ENCODE data around the gene OXTR. TPM values are rescaled to one million over a fixed set of nuclear protein-coding genes. Genes with fewer than 3 reads are reported as not detected.

OXTR gene
- total RNA-seq, 2 donors from 2014 or later = 2.1 to 3.6 TPM

DNA sequence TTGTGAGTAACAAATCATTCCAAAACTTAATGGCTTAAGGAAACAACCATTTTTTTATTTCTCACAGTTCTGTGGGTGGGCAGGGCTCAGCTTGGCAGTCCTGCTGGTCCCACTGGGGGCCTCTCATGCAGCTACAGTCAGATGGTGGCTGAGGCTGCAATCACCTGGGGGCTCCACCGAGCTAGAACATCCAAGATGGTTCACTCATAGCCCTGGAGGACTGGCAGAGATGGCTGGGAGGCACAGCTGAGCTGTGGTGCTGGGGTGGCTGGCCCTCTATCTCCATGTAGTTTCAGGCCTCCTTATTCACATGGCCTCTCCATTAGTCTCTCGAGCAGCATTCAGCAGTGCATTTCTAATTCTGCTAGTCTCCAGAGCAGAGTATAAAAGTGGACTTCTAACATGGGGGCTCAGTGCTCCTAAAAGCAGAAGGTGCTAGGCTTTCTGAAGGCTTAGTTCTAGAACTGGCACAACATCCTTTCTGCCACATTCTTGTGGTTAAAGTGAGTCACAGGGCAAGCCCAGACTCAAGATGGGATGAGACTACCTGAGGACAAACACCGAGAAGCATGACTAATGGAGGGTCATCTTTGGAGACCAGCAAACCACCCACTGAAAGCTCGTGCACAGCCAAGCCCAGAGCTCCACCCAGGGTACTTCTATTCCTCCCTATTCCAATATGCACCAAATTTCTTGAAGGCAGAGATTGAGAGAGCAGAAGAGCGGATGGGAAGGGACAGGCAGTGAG is 29.5 kb downstream of the OXTR start:
- Mint-ChIP-seq H3K4me3 (no peak overlapping the region), H3K36me3 (ENCODE audit: low read depth) (no peaks in the 10 kb centered on the region), H3K27ac (no peak overlapping the region), H3K4me1 (no peaks in the 10 kb centered on the region), H3K9me3 (no peaks in the 10 kb centered on the region), H3K27me3 (peaks cover 14% of the 10 kb centered on the region)
- peak; percentile 86 for ATAC-seq (replicated peaks)

DNA sequence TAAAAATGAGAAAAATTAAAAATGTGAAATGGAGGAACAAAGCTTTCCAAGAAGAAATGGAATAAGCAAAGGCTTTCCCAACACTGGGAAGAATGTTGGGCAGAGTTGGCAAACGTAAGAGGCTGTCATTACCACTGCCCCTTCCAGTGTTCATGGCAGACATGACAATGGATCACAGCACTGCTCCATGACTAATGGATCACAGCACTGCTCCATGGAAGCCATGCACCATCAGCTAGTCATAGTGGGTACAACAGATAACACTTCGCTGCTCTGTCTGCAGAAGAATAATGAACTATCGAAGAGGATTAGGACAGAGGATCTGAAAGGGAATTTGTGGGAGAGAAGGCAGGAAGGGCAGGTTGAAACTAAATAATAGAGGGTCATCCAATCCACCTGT is 30.8 kb downstream of the OXTR start:
- no peaks in the 10 kb centered on the region for H3K36me3 Mint-ChIP-seq (ENCODE audit: low read depth)
- H3K27me3 Mint-ChIP-seq = peaks cover 14% of the 10 kb centered on the region
- no peak overlapping the region for H3K27ac Mint-ChIP-seq

DNA sequence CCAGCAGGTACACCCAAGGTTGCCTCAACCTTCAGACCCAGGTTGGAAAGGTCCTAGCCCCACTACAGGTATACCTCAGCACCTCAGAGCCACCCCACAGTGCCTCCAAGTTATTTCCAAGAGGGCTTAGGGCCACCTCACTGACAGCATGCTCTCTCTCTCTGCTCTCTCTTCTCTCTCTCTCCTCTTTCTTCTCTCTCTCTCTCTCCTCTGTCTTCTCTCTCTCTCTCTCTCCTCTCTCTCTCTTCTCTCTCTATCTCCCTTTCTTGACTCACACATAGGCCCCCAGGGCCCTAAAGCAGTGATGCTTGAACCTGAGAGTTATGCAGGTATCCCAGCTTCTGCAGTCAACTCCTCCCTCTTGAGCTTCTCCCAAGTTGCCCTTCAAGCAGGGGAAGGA is 31.6 kb downstream of the OXTR start:
- ATAC-seq (replicated peaks) = no peak

More for the DNA sequence above, 30.8 kb downstream of the OXTR start:
- H3K4me1 Mint-ChIP-seq = no peaks in the 10 kb centered on the region
- ATAC-seq (replicated peaks) = no peak
- no peaks in the 10 kb centered on the region for H3K9me3 Mint-ChIP-seq
- no peak overlapping the region for H3K4me3 Mint-ChIP-seq

DNA sequence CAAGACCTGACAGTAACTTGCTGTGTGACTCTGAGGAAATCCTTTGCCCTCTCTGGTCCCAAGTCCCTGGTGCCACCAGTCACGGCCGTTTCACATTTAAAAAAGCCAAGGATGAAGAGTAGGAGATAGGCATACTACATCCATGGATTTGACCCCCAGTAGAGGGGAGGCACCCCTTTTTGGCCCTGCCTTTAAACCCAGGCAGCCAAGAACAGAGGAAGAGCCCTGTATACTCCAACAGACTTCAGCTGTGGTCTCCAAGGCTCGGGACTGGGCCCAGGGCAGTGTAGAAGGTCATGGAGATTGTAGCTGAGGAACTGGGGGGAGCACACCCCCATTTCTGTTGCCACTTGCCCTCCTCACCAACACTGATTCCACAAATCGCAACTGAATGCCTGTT is 32.1 kb downstream of the OXTR start:
- ATAC-seq (replicated peaks) = no peak
- Mint-ChIP-seq H3K27me3 (peaks cover 18% of the 10 kb centered on the region), H3K9me3 (no peaks in the 10 kb centered on the region), H3K4me1 (no peaks in the 10 kb centered on the region), H3K4me3 (no peak overlapping the region), H3K27ac (no peak overlapping the region), H3K36me3 (ENCODE audit: low read depth) (no peaks in the 10 kb centered on the region)

More for the DNA sequence above, 31.6 kb downstream of the OXTR start:
- Mint-ChIP-seq H3K36me3 (ENCODE audit: low read depth) (no peaks in the 10 kb centered on the region), H3K4me1 (no peaks in the 10 kb centered on the region), H3K4me3 (no peak overlapping the region), H3K9me3 (no peaks in the 10 kb centered on the region), H3K27ac (no peak overlapping the region), H3K27me3 (peaks cover 14% of the 10 kb centered on the region)

DNA sequence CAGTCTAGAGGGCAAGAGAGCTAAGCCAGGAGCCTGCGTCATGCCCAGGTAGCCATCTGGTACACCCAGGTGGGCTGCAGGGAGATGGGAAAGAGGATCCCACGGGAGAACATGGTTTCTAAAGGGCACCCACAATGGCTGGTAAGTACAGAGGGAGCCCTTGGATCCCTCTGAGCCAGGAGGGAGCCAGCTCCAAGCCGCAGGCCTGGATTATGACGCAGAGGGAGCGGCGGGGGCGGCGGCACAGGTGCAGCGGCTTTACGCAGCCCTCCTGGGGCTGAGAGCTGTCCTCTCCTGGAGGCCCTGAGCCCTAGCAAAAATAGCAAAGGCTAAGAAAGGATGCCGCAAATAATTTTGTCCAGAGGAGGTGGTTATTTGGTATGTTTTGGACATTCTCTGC is 33.0 kb downstream of the OXTR start:
- peaks cover 13% of the 10 kb centered on the region for H3K27me3 Mint-ChIP-seq
- no peak overlapping the region for H3K4me3 Mint-ChIP-seq
- H3K4me1 Mint-ChIP-seq = no peaks in the 10 kb centered on the region
- H3K36me3 Mint-ChIP-seq (ENCODE audit: low read depth) = no peaks in the 10 kb centered on the region
- no peaks in the 10 kb centered on the region for H3K9me3 Mint-ChIP-seq
- no peak for ATAC-seq (replicated peaks)
- no peak overlapping the region for H3K27ac Mint-ChIP-seq

DNA sequence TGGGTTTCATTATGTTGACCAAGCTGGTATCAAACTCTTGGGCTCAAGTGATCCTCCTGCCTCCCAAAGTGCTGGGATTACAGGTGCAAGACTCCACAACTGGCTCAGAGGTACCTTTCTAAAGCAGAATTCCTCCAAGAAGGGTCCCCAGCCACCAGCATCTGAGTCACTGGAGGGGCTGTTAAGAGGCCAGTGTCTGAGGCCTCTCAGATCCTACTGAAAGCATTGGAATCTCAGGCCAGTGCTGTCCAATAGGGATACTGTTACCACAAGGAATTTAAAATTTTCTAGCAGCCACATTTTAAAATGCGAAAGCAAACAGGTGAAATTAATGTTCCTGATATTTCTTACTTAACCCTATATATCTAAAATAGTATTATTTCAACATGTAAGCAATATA is 34.5 kb downstream of the OXTR start:
- Mint-ChIP-seq H3K36me3 (ENCODE audit: low read depth) (no peaks in the 10 kb centered on the region), H3K27me3 (peaks cover 15% of the 10 kb centered on the region), H3K27ac (no peak overlapping the region), H3K4me3 (no peak overlapping the region), H3K4me1 (no peaks in the 10 kb centered on the region), H3K9me3 (no peaks in the 10 kb centered on the region)
- no peak for ATAC-seq (replicated peaks)

DNA sequence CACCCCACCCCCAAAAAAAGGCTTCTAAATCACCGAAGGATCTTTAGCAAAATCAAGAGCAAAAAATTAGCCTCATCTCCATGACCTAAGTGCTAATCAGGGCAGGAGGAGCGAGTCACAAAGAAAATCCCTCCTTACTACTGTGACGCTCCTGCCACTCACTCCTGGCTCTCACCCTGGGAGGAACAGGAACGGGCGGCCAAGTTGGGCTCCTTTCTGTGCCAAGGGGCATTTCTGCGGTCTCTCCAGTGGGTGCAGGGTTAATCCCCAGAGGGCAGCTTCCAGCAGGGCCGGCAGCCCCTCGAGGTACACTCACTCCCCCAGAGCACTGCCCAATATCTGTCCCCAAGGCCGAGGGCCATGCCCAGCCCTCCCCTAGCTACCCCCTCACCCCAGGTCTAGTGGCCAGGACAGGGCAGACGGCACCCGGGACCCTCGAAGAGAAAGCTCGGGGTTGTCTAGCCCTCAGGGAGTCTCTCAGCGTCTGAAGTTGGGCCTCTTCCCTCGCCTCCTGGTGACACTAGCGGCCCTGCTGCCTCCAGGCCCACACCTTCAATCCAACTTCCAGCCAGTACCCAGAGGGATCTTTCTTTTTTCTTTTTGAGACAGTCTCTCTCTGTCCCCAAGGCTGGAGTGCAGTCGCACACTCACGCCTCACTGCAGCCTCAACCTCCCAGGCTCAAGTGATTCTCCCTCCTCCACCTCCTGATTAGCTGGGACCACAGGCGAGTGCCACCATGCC is 35.1 kb downstream of the OXTR start:
- ATAC-seq (replicated peaks) = no peak
- Mint-ChIP-seq H3K27ac (no peak overlapping the region), H3K9me3 (no peaks in the 10 kb centered on the region), H3K27me3 (peaks cover 17% of the 10 kb centered on the region), H3K36me3 (ENCODE audit: low read depth) (no peaks in the 10 kb centered on the region), H3K4me1 (no peaks in the 10 kb centered on the region), H3K4me3 (no peak overlapping the region)

DNA sequence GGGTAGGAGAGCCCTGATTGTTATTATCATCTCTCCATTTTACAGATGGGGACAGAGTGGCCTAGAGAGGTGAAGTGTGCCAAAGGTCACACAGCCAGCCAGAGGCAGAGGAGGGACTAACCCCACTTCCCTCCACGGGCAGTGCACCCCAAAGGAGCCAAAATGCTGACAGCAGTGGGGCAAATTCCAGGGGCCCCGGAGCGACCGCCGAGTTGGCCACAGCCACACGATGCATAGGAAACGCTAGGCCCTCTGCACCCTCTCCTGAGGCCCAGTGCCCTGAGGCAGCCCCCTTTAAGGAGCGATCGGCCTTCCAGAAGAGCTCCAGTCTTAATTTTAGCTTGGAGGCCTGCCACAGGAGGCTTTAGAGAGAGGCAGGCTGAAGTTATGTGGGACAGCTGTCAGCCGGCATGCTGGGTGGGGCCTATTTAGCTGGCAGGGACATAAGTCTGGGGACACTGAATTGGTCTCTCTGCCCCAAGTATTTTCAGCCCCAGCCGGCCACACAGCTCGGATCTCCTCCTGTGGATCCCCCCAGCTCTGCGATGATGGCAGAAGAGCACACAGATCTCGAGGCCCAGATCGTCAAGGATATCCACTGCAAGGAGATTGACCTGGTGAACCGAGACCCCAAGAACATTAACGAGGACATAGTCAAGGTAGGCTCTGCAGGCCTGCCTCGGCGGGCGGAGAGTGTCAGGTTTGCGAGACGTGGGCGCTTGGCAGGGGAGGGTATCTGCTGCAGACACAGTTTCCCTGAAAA is 35.9 kb downstream of the OXTR start, which contains the start of gene CAV3:
TSS of gene CAV3 (plus strand) at position 471 of the 763 bp plus-strand sequence. CDS start at position 546, 75 bp downstream.
- no peak within 1 kb of the TSS for H3K27ac Mint-ChIP-seq
- peaks cover 21% of the 10 kb centered on the region for H3K27me3 Mint-ChIP-seq
- no peak within 1 kb of the TSS for H3K4me3 Mint-ChIP-seq
- H3K4me1 Mint-ChIP-seq = no peaks in the 10 kb centered on the region
- no peaks in the 10 kb centered on the region for H3K9me3 Mint-ChIP-seq
- H3K36me3 Mint-ChIP-seq (ENCODE audit: low read depth) = no peaks in the 10 kb centered on the region
- no peak for ATAC-seq (replicated peaks)

DNA sequence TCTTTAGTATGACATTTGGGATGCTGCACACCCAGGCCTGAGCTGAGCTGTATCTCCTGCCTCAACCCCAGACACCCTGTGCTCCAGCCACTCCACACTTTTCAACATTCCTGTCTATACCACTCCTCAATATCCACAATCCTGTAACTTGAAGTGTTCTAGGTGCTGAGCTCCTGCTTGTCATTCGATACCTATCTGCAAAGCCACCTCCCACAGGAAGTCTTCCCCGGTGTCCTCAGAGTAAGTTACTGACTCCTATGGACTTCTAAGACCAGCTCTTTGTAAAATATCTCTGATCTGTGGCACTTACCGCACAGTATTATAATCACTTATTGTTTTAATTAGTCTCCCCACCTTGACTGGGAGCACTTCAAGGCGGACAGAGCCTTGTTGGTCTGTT is 37.0 kb downstream of the OXTR start:
- Mint-ChIP-seq H3K36me3 (ENCODE audit: low read depth) (no peaks in the 10 kb centered on the region), H3K27ac (no peak overlapping the region), H3K9me3 (no peaks in the 10 kb centered on the region), H3K27me3 (peaks cover 18% of the 10 kb centered on the region), H3K4me1 (no peaks in the 10 kb centered on the region), H3K4me3 (no peak overlapping the region)
- ATAC-seq (replicated peaks) = no peak

DNA sequence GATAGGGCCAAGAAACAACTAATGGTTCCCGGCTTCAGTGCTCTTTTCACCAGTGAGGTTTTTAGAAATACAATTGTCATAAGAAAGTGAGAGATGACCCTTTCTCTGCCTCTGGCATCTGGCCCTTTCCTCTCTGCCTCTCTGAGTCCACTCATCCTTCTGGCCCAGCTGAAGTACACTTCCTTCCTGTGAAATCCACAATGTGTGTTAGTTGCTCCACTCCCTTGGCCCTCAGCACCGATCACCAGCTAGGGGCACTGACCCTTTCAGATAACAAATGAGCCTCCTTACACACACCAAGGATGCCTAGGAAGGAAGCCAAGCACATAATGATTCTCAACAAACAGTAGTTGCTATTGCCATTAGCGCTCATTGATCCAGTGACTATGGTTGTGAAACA is 38.8 kb downstream of the OXTR start:
- Mint-ChIP-seq H3K27ac (no peak overlapping the region), H3K36me3 (ENCODE audit: low read depth) (no peaks in the 10 kb centered on the region), H3K4me3 (no peak overlapping the region), H3K27me3 (peaks cover 18% of the 10 kb centered on the region), H3K9me3 (no peaks in the 10 kb centered on the region), H3K4me1 (no peaks in the 10 kb centered on the region)
- no peak for ATAC-seq (replicated peaks)

DNA sequence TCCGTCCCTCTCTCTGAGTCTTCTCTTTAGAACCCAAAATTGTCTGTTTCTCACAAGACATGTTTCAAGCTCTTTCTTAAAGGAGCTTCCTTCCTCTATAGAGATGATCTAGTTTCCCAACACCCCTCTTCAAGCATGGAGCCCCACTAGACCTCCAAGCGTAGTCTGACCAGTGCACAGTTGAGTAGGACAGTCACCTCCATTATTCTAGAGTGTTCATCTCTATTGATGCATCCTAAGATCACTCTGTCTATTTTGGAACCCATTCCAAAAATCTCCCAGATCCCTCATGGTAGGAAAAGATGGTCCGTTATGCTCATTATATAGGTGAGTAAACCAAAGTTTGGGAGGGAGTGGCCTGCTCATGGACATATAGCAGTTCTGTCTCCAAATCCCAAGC is 39.9 kb downstream of the OXTR start:
- Mint-ChIP-seq H3K4me3 (no peak overlapping the region), H3K36me3 (ENCODE audit: low read depth) (no peaks in the 10 kb centered on the region), H3K9me3 (no peaks in the 10 kb centered on the region), H3K27ac (no peak overlapping the region), H3K4me1 (no peaks in the 10 kb centered on the region), H3K27me3 (peaks cover 18% of the 10 kb centered on the region)
- ATAC-seq (replicated peaks) = no peak

DNA sequence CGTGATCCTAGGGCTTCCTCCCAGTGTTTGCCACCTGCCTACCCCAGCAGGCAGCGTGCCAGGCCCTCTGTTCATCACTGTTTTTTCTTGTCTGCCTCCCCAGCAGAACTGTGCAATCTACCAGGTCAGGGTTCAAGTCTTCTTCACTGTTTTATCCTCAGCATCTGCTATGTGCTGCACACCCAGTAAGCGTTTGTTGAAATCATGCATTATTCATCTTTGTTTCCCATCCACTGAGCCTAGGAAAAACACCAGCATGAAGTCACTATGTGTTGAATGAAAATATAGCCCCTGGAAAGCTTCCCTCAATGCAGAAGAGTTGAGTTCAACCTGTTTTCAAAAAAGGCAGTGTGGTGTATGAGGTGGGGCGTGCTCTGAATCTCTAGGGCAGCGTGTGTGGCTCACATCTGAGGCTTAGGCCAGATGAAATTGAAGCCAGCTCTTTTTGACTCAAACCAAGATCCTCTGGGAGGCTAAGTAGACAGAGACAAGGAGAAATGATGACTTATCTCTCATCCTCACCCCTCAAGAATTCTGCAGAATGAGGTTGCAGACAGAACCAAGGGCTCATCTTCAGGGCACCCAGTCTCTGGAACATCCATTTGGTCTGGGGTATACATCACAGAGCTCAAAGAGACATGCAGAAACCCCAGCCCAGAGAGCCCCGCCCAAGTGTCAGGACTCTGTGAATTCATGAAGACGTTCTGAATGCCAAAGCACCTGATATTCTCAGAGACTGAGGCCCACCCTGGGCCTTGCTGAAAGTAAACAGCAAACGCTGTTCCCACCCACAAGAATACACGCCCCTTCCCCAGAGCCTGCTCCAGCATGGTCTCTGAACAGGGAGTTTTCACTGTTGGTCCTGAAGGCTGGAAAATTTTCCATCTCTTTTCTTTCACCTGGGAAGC is 41.6 kb downstream of the OXTR start:
- peaks cover 18% of the 10 kb centered on the region for H3K27me3 Mint-ChIP-seq
- no peak overlapping the region for H3K4me3 Mint-ChIP-seq
- no peaks in the 10 kb centered on the region for H3K9me3 Mint-ChIP-seq
- no peak overlapping the region for H3K27ac Mint-ChIP-seq
- no peaks in the 10 kb centered on the region for H3K36me3 Mint-ChIP-seq (ENCODE audit: low read depth)
- no peaks in the 10 kb centered on the region for H3K4me1 Mint-ChIP-seq
- ATAC-seq (replicated peaks) = no peak

DNA sequence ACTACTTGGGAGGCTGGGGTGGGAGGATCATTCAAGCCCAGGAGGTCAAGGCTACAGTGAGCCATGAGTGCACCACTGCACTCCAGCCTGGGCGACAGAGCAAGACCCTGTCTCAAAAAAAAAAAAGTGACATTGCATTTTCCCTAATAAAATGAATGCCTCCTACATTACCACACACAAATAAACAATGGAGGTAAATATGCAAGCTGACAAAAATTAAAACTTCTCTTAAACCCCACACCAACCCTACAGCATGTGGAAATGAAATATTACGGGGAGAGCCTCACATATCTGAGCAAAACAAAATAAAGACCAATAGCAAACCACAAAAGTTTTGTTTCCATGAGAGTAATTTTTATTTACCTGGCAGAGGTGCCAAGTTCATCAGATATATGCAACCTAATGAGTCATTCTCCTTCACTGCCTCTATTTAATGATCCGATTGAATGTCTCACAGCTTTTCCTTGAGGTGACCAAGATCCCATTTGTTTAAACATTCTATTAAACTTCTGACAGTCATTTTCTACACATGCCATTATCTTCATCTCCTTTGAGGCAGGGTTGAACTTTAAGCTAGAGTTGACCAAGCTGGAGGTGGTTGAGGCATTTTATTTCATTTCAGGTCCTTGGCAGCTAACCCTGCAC is 45.2 kb downstream of the OXTR start:
- H3K4me1 Mint-ChIP-seq = no peaks in the 10 kb centered on the region
- no peak overlapping the region for H3K27ac Mint-ChIP-seq
- ATAC-seq (replicated peaks) = no peak
- H3K36me3 Mint-ChIP-seq (ENCODE audit: low read depth) = no peaks in the 10 kb centered on the region
- H3K4me3 Mint-ChIP-seq = no peak overlapping the region
- peaks cover 3% of the 10 kb centered on the region for H3K27me3 Mint-ChIP-seq
- peaks cover 4% of the 10 kb centered on the region for H3K9me3 Mint-ChIP-seq
